CD4-positive, alpha-beta T cell treated with Interleukin-17A for 4 hours (primary cell): ENCODE data around the gene CD52.

Experiments
- DNase-seq: peaks from one replicate; pipeline ENCODE4 v3.0.0-alpha.2; 2020; ENCODE audit warnings: mixed read lengths

The CD52 gene, protein sequence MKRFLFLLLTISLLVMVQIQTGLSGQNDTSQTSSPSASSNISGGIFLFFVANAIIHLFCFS

DNA sequence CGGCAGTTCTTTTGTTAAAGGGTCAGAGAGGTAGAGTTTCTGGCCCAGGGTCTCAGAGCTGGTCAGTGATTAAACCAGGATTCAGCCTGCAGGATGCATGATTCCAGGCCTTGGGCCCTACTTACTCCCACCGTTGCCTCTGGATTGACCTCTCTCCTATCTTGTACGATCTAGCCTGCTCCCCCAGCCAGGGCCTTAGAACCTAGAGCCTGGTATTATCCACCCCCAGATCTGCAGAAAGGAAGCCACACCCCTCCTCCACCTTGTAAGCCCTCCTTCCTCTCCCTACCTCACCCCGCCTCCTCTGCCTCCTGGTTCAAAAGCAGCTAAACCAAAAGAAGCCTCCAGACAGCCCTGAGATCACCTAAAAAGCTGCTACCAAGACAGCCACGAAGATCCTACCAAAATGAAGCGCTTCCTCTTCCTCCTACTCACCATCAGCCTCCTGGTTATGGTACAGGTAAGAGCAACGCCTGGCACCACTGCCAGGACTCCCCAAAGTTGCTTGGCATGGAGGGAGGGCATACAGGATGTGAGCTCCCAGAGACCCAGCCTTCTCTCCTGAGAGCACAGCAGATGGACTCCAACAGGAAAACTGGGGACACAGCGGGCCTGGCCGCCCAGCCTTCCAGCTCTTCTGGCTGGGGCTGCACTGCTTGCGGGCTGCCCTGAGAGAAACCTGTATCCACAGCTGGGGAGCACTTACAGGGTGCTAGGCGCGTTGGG lies at the start of gene CD52:
TSS of gene CD52 (plus strand) at position 347 of the 726 bp plus-strand sequence. CDS start at position 407, 60 bp downstream.
- DNase-seq: peak; percentile 91

DNA sequence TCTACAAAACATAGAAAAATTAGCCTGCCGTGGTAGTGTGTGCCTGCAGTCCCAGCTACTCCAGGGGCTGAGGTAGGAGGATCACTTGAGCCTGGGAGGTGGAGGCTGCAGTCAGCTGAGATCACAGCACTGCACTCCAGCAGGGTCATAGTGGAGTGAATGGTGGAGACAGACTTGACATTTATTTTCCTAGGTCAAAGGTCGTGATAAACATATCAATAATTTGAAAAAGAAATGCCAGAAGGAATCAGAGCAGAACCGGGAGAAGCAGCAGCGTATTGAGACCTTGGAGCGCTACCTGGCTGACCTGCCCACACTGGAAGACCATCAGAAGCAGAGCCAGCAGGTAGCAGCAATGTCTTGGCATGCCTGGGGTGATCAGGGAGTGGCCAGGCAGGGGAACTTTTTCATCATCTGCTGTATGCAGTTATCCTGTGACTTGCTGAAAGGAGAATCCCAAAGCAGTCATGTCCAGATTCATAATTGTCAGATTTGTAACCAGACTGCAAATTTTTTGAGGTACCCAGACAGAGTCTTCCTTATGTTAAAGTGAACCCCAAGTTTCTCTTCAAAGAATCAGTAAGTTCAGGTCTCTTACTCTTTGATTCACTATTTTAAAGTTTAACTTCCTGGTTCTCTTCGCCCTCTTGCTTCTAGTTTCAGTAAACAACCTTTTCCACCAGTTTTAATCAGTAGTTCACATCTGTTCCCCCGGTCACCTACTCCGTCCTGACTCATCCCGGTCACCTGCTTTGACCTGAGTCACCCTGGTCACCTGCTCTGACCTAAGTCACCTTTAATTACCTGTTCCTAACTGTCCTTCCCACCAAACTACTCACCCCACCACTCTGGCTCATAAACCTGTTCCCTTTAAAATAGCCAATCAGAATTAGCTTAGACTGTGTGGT lies 49.2 kb upstream of the CD52 start:
- DNase-seq: no peak

DNA sequence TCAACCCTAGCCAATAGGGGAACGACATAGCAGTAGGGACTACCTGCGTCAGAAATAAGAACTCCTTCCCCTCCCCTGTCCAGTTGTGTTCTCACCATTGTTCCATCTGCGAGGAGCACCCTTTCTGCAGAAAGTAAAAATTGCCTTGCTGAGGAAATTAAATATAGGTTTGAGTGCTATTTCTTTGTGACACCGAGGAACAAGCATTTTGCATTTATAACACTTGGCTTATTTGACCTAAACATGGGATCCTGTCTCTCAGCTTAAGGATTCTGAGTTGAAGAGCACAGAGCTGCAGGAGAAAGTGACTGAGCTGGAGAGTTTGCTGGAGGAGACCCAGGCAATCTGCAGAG lies 48.6 kb upstream of the CD52 start:
- DNase-seq: no peak

DNA sequence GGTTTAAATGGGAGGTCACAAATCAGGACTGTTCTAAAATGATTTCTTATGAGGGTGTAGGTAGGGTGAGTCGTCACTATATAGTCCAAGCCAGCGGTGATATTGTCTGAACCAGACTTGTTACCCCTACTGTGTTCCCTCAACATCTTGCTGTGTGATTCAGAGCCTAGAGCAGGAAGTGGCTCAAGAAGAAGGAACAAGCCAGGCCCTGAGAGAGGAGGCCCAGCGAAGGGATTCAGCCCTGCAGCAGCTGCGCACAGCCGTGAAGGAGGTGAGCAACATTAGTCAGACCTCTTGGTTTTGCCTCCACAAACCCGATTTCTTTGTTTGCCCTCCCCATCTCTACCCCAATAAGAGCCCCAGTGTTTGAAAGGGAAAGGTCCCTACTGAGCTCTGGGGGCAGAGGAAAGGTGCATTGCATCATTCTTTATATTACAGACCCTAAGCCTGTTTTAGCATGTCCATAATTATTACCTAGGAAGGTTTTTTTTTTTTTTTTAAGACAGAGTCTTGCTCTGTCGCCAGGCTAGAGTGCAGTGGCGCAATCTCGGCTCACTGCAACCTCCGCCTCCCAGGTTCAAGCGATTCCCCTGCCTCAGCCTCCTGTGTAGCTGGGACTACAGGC lies 42.8 kb upstream of the CD52 start:
- DNase-seq: no peak

DNA sequence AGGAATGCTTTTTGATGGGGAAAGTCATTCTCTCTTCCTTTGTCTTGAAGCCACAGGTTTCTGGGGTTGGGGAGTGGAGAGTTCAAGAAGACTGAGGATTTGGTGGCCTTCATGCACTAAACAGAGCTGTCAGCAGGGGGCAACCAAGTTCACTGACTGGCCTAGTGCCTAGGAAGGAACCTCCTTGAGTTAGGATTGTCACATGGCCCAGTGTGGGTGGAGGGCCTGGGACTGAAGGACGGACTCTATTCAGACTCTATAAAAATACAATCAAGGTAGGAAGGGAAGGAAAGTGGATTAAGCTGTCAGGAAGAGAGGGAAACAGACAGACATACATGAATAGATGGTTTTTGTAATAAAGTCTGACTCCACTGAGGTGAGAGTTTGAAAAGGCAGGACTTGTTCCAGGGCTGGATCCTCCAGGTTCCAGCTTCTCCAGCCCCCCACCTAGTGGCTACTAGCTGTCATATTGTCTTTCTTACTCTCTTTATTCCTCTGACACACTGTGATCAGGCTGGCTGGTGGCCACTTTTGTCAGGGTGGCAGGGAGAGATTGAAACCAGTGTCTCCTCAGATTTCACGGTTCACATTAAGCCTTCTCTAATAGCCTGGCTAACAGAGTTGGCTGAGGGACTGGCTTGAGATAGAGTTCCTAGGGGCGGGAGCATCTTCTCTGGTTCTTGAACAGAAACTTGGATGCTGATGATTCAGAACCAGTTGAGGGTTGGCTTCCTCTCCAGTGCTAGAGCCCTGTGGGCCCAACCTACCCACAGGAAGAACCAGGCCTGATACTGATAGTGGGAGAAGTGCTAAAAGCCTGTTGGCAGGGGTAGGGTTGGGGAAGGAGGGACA lies 42.0 kb upstream of the CD52 start:
- DNase-seq: peak; percentile 84

DNA sequence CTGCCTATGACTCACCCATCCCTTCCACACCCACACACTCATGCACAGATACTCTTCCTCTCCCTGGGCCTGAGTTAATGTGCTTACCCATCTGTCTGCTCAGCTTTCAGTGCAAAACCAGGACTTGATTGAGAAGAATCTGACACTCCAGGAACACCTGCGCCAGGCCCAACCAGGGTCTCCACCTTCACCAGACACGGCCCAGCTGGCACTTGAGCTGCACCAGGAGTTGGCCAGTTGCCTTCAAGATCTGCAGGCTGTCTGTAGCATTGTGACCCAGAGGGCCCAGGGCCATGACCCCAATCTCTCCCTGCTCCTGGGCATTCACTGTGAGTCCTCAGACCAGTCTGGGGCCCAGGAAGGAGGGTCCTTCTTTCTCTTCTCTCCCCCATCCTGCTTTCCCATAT lies 41.3 kb upstream of the CD52 start:
- no peak for DNase-seq

DNA sequence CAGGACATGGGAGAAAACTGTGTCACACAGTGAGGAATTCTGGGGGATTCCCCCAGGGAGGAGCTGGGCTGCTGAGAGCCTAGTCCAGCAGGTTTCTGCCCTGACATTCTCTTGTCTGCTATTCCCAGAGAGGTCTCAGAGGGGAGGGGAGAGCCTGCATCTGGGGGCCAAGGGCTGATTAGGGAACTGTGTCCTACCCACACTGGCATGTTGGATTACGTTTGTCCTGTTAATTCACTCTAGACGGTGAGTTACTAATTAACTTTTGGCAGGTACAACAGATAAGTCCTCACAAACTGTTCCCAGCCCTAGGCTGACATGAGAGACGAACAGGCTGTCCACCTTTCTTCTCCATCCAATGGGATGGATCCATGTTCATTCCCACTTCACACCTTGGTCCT lies 40.5 kb upstream of the CD52 start:
- no peak for DNase-seq

DNA sequence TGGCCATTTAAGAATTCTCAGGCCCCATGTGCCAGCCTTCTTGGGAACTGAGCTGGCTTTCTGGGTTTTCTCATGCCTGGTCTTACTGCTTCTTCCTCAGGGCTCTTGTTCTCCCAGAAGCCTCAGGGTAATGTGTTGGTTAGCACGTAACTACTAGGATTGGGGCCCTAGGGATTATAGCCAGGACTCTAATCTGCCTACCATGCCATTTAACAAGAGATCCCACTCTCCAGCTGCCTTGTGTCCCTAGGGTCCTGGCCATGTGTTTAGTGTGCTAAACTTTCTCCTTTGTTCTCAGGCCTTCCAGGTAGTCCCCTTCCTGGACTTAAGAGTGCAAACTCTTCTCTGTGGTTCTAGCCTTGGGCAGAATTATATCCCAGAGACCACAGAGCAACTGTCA lies 40.0 kb upstream of the CD52 start:
- DNase-seq: no peak

DNA sequence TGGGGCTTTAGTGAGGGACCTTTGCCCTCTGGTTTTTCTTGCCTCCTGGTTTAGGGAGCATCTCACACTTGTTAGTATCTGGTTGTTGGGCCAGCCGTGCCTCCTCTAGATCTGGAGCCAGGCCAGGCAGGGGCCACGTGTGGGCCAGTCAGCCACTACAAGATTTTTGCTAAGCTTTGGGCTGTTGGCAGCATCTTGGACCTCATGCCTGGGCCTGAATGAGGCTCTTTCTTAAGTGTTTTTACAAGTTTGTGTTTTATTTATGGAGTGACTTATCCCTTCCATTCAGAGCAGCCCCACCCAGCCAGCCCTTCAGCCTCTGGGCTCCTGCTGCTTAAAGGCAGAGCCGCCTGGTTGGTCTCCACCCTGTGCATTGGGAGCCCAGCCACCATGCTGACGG lies 39.5 kb upstream of the CD52 start:
- no peak for DNase-seq

DNA sequence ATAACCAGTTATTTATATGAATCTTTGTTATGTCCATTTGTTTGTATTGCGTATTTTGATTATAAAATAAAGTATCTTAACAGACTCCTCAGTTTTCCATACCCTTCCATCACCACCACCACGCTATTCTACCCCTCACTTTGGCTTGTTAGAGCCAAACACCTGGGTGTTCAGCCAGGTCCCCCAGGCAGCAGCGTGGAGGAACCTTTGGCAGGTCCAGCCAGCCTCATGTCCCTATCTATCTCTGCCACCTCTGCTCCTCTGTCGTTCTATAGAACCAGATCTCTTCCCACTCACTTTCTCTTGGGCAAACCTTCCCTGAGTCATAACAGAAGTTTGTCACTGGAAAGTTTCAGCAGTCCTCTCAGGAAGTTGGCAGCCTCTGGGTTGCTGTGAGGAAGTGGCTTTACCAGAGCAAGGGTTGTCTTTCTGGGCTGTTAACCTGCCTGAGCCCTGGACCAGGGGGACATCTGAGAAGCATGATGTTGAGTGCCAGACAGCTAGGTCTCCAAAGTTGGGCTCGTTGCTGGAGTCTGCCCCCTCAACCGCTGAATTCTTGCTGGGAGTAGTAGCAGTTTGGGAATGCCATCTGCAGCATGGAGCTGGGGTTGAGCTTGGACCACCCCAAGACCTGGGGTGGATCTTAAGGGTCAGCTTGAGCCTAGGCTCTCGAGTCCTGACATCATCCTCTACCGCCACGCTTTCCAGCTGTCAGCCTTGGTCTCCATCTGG lies 38.9 kb upstream of the CD52 start:
- peak; percentile 52 for DNase-seq

DNA sequence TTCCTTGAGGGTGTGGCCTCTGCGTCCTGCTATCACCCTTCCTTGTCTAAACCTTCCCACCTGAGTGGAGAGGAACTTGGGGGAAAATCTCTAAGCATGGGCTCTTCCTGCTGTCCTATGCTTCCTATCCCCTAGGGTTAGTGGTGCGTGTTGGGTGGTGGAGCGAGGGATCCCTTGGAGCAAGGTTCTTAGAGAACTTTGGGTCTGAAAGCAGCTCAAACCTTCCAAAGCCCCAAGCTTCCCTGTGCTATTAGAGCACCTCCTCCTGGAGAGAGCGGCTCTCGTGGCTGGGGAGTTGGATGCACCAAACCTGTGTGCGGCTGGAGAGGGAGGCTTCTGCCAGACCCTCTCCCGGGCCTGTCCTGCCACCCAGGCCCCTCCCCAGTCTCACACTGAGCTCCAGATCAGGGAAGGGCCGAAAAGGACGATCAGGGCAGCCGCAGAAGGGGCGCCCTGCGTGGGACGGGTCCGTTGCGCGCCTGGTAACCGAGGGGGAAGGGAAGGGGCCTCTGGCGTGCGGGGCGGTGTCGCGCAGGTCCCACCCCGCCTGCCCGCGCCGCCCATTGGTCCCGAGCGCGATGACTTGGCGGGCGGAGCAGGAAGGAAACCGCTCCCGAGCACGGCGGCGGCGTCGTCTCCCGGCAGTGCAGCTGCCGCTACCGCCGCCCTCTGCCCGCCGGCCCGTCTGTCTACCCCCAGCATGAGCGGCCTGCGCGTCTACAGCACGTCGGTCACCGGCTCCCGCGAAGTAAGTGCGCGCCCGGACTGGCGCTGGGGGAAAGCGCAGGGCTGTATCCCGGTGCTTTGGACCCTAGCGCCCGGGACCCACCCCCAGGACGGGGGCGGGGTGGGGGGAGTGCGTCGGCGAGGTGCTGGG lies 38.1 kb upstream of the CD52 start, which contains the start of gene SH3BGRL3:
TSS of gene SH3BGRL3 (plus strand) at position 631 of the 877 bp plus-strand sequence. CDS start at position 701, 70 bp downstream.
- DNase-seq: peak; percentile 91

DNA sequence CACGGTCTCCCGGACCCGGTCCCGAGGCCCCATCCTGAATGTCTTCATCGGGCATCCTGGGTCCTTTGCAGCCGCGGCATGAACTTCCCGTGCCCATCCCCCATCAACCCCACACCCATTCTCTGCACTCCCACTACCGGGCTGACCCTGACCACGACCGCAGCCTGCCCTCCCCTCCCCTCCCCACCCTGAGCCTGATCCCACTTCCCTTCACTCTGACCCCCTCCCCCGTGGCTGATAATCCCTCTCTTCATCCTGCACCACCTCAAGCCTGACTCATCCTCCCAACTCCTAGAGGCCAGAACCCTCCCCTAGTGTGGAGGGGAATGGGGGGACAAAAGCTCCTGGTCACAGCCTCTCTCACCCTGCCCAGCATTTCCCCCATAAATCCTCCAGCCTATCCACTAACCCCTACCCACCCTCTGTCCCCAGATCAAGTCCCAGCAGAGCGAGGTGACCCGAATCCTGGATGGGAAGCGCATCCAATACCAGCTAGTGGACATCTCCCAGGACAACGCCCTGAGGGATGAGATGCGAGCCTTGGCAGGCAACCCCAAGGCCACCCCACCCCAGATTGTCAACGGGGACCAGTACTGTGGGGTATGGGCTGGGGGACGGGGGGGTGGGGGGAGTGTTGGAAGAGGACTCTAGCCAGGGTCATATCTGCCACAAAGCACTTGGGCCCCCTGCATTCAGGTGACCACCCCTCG lies 37.3 kb upstream of the CD52 start:
- DNase-seq: peak; percentile 52

DNA sequence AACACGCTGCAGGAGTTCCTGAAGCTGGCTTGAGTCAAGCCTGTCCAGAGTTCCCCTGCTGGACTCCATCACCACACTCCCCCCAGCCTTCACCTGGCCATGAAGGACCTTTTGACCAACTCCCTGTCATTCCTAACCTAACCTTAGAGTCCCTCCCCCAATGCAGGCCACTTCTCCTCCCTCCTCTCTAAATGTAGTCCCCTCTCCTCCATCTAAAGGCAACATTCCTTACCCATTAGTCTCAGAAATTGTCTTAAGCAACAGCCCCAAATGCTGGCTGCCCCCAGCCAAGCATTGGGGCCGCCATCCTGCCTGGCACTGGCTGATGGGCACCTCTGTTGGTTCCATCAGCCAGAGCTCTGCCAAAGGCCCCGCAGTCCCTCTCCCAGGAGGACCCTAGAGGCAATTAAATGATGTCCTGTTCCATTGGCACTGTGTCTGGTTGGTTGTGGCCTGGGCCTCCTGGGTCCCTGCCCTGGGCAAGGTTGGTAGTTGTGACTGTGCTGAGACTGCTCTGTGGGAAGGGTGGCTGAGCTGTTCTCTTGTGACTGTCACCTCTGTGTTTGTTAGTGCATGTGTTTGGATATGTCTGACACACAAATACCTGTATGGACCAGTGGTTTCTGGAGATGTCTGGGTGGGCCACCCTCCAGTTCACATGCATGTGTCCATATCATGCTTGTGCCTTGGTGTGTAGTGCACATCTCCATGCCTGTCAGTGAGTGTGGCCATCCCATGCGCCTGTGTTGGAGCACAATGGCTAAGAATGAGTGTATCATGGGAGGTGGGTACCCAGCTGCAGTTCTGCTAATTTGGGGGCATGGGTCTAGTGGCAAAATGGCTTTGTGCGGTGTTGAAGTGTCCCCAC lies 36.4 kb upstream of the CD52 start:
- peak; percentile 41 for DNase-seq

DNA sequence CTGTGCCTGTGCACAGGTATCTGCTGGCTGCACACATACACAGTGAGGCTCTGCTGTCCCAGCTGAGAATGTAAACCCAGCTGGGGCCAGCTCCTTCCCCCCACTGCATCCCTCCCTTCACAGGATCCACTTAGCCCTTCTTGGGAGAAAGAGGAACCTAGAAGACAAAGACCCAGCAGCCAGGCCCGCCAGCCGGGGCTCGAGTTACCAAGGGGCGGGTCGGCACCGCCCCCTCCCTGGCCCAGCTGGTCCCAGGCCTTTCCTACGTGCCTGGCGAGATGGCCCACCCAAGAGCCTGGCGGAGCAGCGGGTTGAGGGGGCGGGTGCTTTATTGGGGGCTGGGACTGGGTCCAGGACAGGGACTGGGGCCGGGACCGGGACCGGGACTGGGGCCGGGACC lies 35.8 kb upstream of the CD52 start:
- peak; percentile 9 for DNase-seq

DNA sequence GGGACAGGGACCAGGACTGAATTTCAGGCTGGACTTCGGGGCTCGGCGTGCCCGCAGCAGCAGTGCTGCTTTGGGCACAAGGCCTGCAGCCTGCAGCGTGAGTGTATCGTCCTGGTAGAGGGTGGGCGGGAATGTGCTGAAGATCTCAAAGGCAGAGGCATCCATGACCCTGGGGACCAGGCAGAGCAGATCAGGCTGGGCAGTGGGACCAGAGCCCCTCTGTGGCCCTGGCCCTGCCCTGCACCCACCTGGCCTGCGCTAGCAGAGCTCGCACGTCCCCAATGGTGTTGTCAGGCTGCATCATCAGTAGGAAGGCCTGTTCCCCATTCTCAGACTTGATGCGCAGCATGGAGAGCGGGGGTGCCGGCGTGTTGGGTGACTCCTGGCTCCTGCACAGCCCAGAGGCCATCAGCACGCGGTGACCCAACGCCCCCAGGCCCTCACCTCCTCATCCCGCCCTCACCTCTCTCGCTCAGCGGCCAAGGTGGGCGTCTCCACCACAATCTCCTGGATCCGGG lies 35.3 kb upstream of the CD52 start:
- peak; percentile 15 for DNase-seq

DNA sequence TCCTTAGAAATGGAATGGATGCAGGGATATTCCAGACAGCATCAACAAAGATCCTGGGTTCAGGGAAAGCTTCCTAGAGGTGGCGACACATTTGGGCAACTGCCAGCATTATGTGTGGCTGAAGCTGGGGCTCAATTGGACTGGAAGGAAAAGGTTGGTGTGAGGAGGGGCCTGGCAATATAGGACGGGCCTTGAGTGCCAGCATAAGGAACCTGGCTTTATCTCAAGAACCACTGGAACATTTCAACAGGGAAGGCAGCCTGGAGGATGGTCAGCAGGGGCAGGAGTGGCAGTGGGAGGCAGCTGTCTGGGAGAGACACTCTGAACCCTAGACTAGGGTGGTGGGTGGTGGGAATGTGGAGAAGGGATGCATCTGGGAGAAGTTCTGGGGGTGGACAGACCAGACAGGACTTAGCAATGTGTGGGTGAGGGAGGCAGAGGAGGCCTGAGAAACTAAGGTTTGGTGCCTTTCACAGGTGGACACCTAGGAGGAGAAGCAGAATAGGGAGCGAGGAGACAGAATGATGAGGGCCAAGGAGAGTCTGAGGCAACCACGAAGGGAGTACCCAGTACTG lies 34.4 kb upstream of the CD52 start:
- DNase-seq: peak; percentile 24

DNA sequence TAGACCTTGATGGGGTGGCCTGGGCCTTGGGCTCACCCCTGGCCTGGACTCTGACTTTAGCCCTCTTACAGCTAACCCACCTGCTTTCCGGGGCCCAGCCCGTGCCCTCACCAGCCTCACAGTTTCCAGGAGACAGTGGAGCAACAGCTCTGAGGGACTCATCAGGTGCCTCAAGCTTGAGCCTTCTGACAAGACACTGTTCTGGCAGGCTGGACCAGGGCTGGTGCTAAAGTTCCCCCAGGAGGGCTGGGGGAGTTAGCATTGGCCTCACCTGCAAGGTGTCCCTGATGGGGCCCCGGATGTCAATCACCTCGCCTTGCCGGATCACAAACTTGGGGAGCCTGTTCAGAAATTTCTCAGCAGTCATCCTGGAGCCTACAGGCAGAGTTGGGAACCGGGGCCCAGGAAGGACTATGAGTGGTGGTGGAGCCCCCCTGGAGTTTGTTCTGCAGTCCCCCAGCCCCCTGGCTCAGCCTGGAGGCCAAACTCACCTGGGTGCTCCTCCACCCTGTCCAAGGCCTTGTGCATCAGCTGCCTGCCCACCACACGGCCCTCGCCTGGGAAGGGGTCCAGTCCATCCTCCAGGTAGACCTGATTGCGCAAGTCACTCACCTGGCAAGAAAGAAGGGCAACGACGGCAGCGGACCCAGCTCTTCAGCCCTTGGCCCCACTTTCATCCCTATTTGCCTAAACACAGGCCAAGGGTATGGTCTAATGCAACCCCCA lies 33.7 kb upstream of the CD52 start:
- DNase-seq: peak; percentile 34
